CD4-positive, alpha-beta T cell treated with Interleukin-2 at 100 ng/mL for 4 hours (primary cell): ENCODE results near the gene MARS1.

Source experiments
- DNase-seq: peaks from one replicate; pipeline ENCODE4 v3.0.0-alpha.2; 2020; ENCODE audit warnings: low spot score

Gene MARS1

DNA sequence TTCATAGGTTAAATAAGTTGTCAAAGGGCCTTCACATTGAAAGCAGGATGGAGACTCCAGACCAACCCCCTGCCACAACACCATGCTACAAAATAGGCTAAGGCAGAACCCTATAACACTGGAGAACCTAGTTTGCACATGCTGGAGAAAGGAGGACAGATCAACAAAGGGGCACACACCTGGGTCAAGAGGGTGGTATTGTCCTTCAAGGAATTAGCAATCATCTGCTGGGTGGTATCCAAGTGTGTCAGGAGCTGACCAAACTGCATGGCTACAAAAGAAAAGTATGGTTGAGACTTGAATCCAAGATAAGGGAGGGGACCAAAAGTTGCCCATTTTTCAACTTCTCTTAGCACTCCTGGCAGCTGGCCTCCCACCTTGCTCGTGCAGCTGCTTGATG, 44.0 kb downstream of the MARS1 start:
- DNase-seq = no peak

DNA sequence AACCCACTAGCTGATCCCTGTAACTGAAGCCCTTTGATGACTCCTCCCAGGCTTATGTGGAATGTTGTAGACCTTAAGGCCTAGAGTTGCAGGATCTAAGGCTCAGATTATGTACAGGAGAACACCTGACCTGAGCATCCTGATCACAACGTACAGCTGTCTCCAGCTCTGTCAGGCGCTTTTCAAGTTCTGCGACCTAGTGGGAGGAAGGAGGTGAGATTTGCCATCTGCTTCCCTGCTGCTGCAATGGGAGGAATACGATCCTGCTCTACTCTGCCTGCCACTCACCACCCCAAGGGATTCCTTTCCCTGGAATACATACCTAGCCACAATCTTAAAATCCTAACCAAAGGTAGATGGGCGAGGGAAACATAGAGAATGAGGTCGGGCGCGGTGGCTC, 45.2 kb downstream of the MARS1 start:
- DNase-seq = no peak

DNA sequence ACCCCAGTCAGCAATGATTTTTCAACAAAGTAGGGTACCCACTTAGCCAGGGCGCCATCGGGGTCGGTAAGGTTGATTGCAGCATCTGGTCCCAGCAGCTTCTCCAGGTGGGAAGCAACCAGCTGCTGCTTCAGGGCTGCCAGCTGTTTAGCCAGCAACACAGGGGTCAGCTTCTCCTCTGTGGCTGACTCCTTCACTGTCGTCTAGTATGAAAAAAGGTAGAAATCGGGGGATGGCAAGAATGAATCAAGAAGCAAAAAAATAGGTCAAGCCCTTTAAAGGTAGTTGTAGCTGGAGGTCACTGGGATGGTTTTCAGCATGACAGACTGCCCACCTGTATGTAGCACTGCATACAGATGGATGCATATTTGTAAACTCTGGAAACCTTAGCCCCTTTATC, 46.4 kb downstream of the MARS1 start:
- no peak for DNase-seq

DNA sequence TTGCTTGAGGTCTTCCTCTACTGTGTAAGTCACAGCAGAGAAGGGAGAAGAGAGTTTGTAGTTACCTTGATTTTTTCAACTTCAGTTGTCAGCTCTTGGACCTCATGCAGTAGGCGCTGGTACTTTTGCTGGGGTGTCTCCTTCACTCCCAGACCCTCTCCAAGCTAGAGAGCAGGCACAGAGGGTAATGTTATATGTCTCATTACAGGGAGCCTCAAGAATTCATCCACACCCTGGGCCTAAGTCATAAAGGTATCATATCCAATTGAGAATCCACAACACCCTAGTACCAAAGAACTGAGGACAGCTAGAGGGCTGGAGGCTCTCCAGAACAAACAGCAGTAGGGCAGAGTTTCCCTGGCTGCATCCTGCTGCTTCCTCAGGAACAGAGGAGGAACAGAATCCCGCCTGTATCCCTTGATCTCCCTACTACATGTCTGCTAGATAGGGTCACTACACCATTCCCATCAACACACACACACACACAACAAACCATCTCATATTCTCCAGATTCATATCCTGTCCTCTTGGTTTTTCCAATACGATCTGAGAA, 47.2 kb downstream of the MARS1 start:
- DNase-seq = no peak

DNA sequence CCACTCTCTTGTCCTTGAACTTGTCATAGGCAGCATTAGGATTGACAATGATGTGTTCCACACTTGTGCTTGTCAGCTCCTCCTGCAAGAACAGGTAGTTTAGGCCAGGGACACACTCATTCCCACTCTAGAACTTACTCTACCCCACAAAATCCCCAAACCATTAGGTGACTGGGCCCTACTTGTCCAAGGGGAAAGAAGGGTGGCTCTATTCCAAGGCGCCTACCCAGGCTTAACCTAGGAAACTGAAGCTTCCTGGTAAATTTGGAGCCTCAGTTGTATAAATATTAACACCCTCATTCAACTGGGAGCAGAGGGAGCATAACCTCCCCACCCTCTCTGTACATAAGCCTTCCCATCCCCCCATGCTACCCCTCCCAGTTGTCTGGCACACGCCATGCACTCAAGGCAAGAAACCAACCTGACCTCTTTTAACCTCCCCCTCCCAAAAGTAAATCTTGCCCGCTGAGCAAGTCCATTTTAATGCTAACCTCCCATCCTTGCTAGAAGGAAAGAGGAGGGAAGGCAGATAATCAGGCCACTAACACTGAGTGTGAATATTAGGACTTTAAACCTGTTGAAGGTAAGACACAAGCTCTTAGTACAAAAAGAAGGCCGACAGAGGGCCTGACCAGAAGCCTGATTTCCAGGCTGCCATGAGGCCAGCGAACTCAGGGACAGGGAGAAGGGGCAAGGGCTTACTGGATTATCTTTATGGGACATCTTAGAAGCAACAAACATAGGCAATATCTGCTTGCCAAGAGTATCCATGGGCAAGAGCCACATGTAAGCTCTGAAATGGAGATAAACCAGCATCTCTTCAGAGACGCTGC, 48.1 kb downstream of the MARS1 start:
- DNase-seq = no peak

DNA sequence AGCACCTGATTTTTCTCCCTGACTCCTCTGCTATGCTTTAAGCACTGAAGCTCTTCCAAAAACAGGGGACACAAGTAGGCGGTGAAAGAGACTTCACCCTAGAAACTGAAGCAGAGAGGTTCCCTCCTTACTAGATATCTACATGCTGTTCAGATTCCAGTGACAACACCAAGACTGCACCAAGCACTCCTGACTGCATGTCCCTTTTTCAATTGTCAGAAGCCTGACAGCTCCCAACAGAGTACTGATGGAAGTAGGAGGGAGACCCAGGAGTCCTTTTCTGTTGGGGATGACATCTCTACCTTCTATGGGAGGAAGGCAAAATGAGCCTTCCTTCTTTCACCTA, 48.7 kb downstream of the MARS1 start:
- DNase-seq = no peak

DNA sequence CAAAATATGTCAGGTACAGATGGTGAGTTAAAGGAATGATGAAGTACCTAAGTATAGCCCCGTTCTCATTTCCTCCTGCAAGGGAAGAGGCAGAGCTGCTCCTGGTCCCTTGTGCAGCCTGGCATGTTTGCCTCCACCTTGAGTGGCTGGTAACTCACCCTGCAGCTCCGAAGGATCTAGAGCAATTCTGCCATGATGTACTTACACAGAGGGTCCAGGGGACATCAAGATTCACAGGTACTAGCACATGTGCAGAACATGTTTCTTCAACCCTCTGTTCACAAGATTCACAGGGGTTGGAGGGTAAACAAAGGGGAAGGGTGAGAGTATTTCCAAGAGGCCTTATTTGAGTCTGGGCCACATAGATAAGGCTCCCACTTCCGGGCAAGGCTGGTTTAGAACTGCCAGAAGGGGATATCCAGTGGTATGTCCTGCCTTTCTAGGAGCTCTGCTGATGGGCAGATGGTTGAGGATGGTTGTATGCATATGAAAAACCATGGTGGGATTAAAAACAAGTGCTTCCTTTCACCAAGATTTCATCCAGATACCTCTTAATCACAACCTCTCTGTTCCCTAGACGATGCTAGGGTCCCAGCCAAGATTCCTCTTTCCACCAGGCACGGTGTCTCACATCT, 51.4 kb downstream of the MARS1 start:
- no peak for DNase-seq

DNA sequence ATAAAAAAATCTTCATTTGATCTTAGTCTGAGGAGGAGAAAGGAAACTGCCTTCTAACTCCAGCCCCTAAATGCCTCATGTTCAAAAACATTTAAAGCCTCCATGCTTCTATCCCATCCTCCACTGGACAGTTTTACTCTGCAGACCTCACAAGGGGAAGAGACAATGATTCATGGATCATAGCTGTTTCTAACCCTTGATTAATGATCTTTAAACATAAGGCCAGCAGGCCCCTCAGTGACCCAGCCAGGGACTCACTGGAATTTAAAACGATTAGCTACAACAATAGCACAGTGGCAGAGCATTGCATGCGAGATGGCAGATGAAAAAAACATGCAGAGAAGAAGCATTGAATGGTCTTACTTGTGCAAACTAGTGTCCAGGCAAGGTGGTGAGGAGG, 53.1 kb downstream of the MARS1 start:
- DNase-seq = no peak

DNA sequence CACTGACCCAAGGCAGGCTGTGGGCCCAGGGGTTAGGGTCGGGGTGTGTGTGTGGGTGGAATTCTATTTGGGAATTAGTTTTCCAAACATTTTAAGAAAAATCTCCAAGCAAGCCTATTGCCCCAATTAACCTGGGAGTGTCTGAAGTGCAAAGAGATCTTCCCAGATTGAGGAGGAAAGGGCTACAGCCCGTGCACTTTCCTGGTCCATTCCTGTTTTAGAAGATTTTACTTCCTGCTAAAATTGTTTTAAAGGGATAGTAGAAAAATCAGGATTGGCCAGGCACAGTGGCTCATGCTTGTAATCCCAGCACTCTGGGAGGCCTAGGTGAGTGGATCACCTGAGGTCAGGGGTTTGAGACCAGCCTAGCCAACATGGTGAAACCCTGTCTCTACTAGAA, 53.8 kb downstream of the MARS1 start:
- DNase-seq = no peak

DNA sequence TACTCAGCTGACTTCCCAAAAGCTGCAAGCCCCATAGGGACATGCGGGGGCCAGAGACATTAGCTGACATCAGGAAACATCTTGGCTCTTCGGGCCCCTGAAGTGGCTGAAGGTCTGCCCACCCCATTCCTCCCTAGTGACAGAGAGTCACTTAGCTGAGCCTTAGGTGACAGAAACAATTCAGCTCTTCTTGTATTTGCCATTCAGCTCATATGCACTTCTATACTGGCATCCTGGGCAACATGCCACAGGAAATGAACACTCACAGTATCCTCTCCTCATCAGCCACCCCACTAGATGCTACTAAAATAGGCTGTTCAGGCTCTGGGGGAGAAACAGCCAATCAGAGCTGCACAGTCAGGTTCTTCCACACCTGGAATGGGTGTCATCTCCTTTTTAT, 55.7 kb downstream of the MARS1 start:
- no peak for DNase-seq

DNA sequence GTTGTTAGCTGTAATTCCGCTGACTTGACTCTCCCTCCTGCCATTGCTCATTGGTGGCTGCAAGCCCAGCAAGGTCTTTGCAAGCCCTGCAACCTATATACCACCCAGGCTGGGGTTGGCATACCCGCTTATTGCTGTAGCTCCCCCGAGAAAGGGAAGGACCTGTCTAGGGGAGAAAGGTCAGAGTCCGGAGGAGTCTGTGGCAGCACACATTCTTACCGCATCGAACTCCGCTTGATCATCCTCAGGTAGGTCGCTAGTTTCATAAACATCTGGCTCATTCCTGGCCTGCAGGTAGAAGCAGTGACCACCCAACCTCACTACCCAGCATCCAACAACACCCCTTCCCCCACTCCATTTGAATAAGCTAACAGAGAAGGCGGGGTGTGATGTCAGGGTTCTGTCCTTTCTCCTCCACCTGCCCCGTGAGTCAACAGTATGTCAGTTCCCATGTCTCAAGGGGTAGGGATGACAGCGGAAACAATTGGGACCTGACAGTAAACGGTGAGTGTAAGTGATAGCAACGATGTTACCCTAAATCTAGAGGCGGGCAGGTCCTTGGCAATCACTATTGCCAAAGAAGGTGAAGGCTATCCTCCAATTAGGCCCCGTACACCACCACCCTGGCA, 58.1 kb downstream of the MARS1 start:
- DNase-seq = no peak

DNA sequence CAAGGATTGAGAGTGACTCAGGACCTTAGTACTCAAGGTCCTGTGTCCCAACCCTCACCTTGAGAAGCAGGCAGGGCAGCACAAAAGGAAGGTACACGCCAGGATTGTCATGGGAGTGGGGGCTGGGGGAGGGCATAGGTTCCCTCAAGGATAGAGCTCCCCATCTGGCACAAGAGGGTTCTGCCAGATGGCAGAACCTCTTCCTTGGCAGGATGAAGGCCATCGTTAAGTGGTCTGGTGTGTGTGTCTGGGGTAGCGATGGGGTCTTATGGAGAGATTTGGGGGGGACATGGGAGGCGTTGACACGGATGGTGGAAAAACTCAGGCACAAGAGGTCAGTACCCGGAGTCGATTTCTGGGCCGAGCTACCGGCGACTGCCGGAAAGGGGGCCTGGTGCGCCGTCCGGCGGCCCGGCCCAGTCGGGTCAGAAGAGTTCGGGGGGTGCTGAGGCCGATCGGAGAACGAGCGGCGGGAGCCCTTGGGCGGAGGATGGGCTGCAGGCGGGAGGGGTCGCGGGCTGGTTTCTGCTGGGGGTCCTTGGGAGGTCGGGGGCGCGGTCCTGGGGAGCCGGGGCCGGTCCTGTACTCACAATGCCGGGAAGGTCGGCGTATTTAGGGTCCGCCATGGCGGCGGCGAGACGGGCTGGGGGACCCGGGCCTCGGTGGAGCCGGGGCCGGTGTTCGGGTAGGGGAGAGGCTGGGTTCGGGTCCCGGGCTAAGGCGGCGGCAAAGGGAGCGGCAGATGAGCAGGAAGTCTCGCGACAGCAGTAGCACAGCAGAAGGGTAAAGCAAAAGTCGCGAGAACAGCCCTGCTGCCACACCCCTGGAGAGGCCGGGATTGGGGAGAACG, 58.8 kb downstream of the MARS1 start, which contains the start of gene DCTN2:
TSS of gene DCTN2 (minus strand) at position 755 of the 850 bp plus-strand sequence. CDS start at position 626, 129 bp downstream.
- peak; percentile 96 for DNase-seq

DNA sequence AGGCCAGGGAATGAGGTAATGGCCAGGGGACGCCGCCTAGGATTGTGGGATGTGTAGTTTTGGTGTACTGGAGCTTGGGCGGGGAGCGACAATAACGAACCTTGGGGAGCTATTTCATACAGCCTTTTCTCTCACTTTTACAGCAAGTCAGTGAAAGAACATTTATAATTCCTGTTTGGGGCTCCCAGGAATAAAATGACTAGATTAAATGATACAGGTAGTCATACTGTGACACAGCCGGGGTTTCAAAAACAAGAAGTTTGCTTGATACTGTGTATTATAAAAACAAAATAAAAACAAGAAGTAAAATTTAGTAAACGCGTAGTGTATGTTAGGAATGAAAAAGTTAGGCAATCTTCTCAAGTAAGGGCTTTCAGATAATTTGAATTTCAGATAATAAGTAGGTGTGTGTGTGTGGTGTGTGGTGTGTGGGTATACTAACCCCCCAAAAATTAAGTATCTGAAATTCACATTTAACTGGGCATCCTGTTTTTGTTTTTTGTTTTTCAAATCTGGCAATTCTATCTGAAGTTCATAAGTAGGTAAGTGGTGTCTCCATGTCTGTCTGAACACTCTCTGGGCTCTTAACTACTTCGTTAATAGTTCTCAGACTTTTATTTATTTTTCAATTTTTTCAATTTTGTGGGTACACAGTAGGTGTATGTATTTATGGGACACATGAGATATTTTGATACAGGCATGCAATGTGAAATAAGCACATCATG, 59.6 kb downstream of the MARS1 start:
- DNase-seq = no peak

DNA sequence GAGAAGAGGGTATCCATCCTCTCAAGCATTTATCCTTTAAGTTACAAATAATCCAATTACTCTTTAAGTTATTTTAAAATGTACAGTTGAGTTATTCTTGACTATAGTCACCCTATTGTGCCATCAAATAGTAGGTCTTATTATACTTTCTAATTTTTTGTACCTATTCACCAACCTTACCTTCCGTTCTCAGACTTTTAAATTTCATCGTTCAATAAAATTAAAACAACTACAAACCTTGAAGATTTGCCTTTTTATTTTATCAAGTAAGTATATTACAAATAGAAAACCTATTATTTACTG, 60.1 kb downstream of the MARS1 start:
- no peak for DNase-seq

DNA sequence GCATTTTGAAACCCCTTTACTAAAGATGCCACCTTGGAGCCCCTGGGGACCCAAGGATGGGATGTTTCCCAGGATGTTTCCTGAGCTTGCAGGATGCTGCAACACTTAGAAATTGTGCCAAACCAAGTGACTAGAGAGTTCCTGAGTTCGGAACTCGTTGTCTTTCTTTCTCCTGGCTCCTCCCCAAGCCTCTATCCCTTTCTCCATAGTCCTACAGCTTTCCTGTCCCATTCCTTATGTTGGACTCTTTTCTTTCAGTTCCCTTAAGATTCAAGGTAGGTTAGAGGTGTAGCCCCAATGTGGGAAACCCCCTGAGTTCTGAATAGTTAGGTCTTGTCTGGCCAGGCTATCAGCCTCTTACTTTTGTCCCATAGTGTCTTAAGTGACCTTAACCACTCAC, 60.6 kb downstream of the MARS1 start:
- no peak for DNase-seq

DNA sequence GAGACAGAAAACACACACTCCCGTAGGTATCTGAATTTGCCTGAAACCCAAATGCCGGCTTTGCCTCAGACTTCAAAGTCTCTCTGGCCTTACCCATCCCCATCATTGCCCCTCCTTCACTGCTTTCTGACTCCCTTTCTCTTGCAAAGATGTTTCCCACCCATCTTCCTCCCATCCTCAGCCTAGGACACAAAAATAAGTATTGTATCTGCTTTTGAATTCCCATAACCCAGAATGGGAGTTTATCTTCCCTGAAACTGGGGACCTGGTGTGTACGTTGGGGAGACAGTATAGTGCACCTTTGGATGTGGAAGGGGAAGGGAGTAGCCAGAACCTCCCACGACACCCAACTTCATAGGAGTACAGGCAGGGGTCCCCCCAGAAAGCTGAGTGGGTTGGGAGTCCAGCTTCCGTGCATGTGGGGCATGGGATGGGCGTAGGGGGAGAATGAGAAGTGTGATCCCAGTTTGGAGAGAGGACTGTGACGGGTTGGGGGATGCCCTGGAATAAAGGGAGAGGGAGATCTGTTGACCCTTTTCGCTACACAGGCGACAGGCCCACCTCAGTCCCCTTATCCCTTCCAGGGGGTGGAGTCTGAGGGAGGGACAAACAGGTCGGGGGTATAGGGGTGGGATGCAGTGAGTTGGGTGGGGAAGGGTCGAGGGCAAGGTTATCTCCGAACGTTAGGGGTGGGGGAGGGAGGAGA, 61.5 kb downstream of the MARS1 start:
- DNase-seq = no peak

DNA sequence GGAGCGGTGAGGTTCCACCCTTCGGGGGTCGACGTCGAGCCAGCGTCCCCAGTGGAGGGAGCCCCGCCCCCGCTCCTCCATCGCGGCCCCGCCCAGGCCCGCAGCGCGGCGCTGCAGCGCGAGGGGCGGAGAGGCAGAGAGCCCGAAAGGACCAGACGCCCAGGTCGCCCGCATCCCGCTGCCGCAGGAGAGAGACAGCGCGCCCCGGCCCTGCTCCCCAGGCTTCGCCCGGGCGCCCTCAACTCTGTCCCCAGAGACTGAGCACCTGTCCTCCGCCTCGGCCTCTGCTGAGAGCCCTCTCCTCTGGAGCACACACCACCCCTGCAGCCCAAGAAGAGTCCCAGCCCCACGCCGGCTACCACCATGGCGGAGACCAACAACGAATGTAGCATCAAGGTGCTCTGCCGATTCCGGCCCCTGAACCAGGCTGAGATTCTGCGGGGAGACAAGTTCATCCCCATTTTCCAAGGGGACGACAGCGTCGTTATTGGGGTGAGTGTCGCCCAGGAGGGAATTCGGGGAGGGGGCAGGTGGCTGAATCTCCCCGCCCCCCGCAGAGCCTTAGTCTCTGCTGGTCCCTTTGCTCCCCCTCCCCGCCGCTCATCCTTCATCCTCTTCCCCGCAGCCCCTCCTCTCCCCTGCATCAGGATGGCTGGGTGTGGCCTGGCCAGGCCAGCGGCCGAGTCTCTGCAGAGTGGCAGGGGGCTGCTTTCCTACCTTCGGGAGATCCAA, 62.2 kb downstream of the MARS1 start, which contains the start of gene KIF5A:
TSS of gene KIF5A (plus strand) at position 136 of the 732 bp plus-strand sequence. CDS start at position 364, 228 bp downstream.
- DNase-seq = peak; percentile 49

DNA sequence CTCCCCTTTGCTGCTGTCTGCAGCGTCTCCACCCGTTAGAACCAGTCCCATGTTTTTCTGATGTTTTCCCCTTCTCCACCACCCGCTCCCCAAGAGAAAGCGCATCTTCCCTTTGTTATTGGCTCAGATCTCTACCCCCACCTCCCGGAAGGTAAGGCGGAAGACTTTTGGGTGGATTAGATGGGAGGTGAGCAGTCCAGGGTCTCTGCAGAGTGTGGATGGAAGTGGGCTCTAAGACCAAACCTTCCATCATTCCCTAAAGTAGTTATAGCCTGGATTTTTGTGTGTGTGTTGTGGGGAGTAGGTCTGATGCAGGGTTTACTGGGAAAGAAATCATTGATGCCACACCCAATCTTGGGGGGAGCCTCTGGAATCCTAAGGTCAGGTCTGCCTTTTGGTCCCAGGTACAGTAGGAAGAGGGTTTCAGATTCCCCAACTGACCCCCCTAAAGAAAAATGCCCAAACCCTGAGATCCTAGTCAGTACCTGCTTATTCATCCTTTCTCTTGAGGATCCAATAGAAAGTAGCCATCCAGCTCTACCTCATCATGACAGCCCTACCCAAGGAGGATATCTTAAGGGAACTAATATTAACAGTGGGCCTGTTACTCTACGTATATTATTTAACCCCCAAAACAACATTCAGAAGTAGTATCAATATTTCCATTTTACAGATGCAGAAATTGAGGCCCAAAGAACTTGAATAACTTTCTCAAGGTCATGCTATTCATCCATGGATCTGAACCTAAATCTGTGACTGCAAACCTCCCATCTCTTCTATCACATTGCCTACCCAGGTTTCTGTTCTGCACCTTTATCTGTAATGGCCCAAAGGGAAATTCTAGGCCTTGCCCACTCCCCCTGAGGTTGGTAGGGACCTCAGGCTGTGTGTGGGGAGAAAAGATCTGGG, 63.0 kb downstream of the MARS1 start:
- DNase-seq = no peak
